MM.1S (cell line): Measurements from ENCODE around the gene CTSO.

Experiments used
- DNase-seq: peaks from one replicate; pipeline ENCODE4 v3.0.0-alpha.2; 2015
- H2AFZ ChIP-seq: fragments of 300-600 bp; sonication (generic); 2 replicates; pipeline ENCODE4 v1.6.0; 2016; ENCODE audit warnings: antibody characterized with exemption, low read length
- H3F3A ChIP-seq: fragments of 300-600 bp; sonication (generic); 2 replicates; pipeline ENCODE4 v1.6.1; 2016; ENCODE audit warnings: mild to moderate bottlenecking, antibody characterized with exemption, low read length, moderate library complexity, mixed read lengths; ENCODE audit not compliant: insufficient read depth
- H3K27ac ChIP-seq: fragments of 300-600 bp; sonication (generic); 2 replicates; pipeline ENCODE4 v1.5.1; 2016; ENCODE audit warnings: mild to moderate bottlenecking, low read length
- H3K27me3 ChIP-seq: fragments of 300-600 bp; sonication (generic); replicated peaks from 2 replicates; pipeline ENCODE4 v1.6.0; 2016; ENCODE audit warnings: low read length; ENCODE audit not compliant: insufficient read depth
- H3K36me3 ChIP-seq: fragments of 300-600 bp; sonication (generic); replicated peaks from 2 replicates; pipeline ENCODE4 v1.6.1; 2016; ENCODE audit warnings: mild to moderate bottlenecking, low read length, mixed read lengths; ENCODE audit not compliant: insufficient read depth
- H3K4me1 ChIP-seq: fragments of 300-600 bp; sonication (generic); 2 replicates; pipeline ENCODE4 v1.6.1; 2016; ENCODE audit warnings: low read length, mixed read lengths
- H3K4me2 ChIP-seq: fragments of 300-600 bp; sonication (generic); 2 replicates; pipeline ENCODE4 v1.6.0; 2016; ENCODE audit warnings: low read depth, low read length
- H3K4me3 ChIP-seq: fragments of 300-600 bp; sonication (generic); 2 replicates; pipeline ENCODE4 v1.5.1; 2016; ENCODE audit warnings: low read length, mixed read lengths
- H3K79me2 ChIP-seq: fragments of 300-600 bp; sonication (generic); 2 replicates; pipeline ENCODE4 v1.6.1; 2016; ENCODE audit warnings: mixed run types, low read length, mixed read lengths
- H3K9ac ChIP-seq: fragments of 300-600 bp; sonication (generic); 2 replicates; pipeline ENCODE4 v1.6.1; 2016; ENCODE audit warnings: low read length, mixed read lengths
- H3K9me2 ChIP-seq: fragments of 300-600 bp; sonication (generic); replicated peaks from 2 replicates; pipeline ENCODE4 v1.6.1; 2016; ENCODE audit warnings: mild to moderate bottlenecking, low read length, mixed read lengths; ENCODE audit not compliant: insufficient read depth
- H3K9me3 ChIP-seq: fragments of 300-600 bp; sonication (generic); replicated peaks from 2 replicates; pipeline ENCODE4 v1.6.1; 2016; ENCODE audit warnings: mild to moderate bottlenecking, low read length, mixed read lengths; ENCODE audit not compliant: insufficient read depth
- H4K20me1 ChIP-seq: fragments of 300-600 bp; sonication (generic); 2 replicates; pipeline ENCODE4 v1.6.1; 2016; ENCODE audit warnings: mild to moderate bottlenecking, low read length, moderate library complexity, mixed read lengths; ENCODE audit not compliant: insufficient read depth
- EZH2 ChIP-seq: fragments of 300-600 bp; sonication (generic); optimal IDR thresholded peaks from 2 replicates; pipeline ENCODE3; 2017; ENCODE audit warnings: low read depth, mild to moderate bottlenecking, antibody characterized with exemption, low read length, mixed read lengths
- EZH2phosphoT487 ChIP-seq: fragments of 300-600 bp; sonication (generic); IDR thresholded peaks from 2 replicates; pipeline ENCODE4 v1.6.1; 2018; ENCODE audit warnings: antibody characterized with exemption, low read length
- TF ChIP-seq, protein P1 (sequence below): fragments of 300-600 bp; sonication (generic); IDR thresholded peaks from 2 replicates; pipeline ENCODE4 v1.5.1; 2016; ENCODE audit warnings: antibody characterized with exemption, low read length, mixed read lengths

CTSO gene

DNA sequence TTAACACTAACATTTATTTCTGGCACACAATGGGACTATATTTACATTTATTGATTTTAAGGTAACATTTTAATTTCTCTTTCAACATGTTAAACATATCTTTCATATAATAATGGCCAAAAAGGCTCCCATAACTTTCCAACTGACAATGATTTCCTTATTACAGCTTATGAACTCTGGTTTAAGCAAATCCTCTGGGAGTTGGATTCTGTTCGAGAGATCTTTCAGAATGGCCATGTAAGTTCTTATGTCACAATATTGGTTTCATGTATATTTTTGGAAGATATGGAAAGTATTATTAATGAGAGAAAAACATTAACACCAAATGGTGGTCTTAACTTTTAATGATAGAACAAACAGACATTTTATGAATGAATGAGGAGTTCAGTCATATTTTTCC is 46.1 kb downstream of the CTSO start:
- peaks cover 22% of the 10 kb centered on the region for H3K4me1 ChIP-seq
- peak overlapping the region; percentile 59 for H3K4me3 ChIP-seq
- no peak for DNase-seq
- peak overlapping the region; percentile 78; the same call in 1 of the 2 replicates for H3K9ac ChIP-seq
- H3K36me3 ChIP-seq, result no peaks in the 10 kb centered on the region
- H3F3A ChIP-seq, result peaks cover 20% of the 10 kb centered on the region
- no peaks in the 10 kb centered on the region for H3K79me2 ChIP-seq
- H3K27me3 ChIP-seq, result no peaks in the 10 kb centered on the region
- TF ChIP-seq, protein P1, sequence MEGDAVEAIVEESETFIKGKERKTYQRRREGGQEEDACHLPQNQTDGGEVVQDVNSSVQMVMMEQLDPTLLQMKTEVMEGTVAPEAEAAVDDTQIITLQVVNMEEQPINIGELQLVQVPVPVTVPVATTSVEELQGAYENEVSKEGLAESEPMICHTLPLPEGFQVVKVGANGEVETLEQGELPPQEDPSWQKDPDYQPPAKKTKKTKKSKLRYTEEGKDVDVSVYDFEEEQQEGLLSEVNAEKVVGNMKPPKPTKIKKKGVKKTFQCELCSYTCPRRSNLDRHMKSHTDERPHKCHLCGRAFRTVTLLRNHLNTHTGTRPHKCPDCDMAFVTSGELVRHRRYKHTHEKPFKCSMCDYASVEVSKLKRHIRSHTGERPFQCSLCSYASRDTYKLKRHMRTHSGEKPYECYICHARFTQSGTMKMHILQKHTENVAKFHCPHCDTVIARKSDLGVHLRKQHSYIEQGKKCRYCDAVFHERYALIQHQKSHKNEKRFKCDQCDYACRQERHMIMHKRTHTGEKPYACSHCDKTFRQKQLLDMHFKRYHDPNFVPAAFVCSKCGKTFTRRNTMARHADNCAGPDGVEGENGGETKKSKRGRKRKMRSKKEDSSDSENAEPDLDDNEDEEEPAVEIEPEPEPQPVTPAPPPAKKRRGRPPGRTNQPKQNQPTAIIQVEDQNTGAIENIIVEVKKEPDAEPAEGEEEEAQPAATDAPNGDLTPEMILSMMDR, result no peak
- TF ChIP-seq EZH2phosphoT487, result no peak
- TF ChIP-seq EZH2, result no peak
- H3K9me3 ChIP-seq, result no peaks in the 10 kb centered on the region
- H3K4me2 ChIP-seq, result peak overlapping the region; percentile 98
- H3K27ac ChIP-seq, result peak overlapping the region; percentile 99
- peak overlapping the region; percentile 78 for H2AFZ ChIP-seq
- H4K20me1 ChIP-seq, result no peaks in the 10 kb centered on the region
- no peaks in the 10 kb centered on the region for H3K9me2 ChIP-seq

DNA sequence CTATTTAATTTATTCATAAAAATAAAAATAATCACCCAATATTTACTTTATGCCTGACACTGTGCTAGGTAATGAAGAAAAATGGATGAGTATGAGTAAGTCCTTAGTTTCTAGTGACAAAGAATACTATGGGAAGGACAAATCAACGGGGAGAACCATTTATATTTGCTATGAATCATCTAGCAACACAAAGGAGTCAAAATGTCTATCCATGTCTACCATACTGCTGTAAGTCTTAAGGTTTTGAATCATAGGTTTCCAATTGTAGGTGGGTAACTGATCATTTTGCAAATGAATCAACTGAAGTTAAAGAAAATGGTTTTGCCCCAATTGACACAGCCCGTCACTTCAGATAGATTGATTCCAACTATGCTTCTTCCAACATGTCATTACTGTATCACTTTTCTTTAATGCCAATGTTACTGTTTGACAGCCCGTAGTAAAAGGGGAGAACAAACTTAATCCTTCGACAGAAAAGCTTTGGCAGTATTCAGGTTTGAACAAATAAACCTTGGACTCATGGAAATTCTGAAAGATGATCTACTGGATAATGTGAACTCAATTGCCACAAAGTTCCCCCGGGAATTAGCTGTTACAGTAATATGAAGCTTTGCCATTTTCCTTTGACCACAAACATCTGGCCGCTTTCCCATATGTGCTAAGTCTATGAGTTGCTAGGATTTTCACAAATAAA is 47.0 kb downstream of the CTSO start:
- no peaks in the 10 kb centered on the region for H3K36me3 ChIP-seq
- H3K79me2 ChIP-seq, result no peaks in the 10 kb centered on the region
- H4K20me1 ChIP-seq, result no peaks in the 10 kb centered on the region
- no peak overlapping the region for H3K4me2 ChIP-seq
- no peak overlapping the region; the same call in 1 of the 2 replicates for H3K27ac ChIP-seq
- no peaks in the 10 kb centered on the region for H3K9me3 ChIP-seq
- no peak for TF ChIP-seq EZH2phosphoT487
- no peak for TF ChIP-seq EZH2
- TF ChIP-seq, protein P1, result no peak
- H3K9ac ChIP-seq, result no peak overlapping the region
- no peaks in the 10 kb centered on the region for H3K27me3 ChIP-seq
- no peaks in the 10 kb centered on the region for H3K9me2 ChIP-seq
- no peak overlapping the region for H3K4me3 ChIP-seq
- DNase-seq, result no peak
- no peak overlapping the region for H2AFZ ChIP-seq
- peaks cover 22% of the 10 kb centered on the region for H3K4me1 ChIP-seq
- peaks cover 20% of the 10 kb centered on the region for H3F3A ChIP-seq

DNA sequence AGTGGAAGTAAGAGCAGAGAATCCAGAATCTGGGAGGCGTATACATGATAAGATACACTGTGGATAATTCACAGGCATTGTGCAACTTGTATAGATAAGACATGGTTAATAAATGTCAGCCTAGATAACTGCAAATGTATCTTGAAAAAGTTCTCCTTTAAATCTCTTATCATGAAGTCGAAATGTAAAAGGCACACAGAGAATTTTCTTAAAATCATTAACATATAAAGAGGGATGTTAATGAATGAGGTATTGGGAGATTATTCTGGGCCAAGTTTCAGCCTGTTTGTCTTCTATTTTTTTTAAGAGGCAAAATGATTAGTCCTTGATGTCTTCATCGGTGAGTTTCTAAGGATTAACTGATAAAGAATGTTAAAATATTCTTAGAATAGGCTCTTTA is 49.3 kb downstream of the CTSO start:
- Histone ChIP-seq H3K9me3 (no peaks in the 10 kb centered on the region), H3K4me1 (peaks cover 35% of the 10 kb centered on the region), H3F3A (peaks cover 27% of the 10 kb centered on the region), H3K27me3 (no peaks in the 10 kb centered on the region), H3K9ac (no peak overlapping the region), H3K4me2 (no peak overlapping the region), H3K36me3 (no peaks in the 10 kb centered on the region), H3K27ac (no peak overlapping the region), H3K4me3 (no peak overlapping the region), H3K79me2 (no peaks in the 10 kb centered on the region), H2AFZ (no peak overlapping the region), H3K9me2 (no peaks in the 10 kb centered on the region), H4K20me1 (no peaks in the 10 kb centered on the region)
- no peak for TF ChIP-seq EZH2phosphoT487
- TF ChIP-seq, protein P1, result no peak
- DNase-seq, result no peak
